NCI-H128 (cell line): Measurements from ENCODE around the gene ATP8B4.
"Not testable (repeated sequence)": the region's sequence is repeated elsewhere in the genome, so short reads cannot be mapped to it uniquely, and the experiment has no call there.

Experiments
- DNase-seq: peaks from one replicate; lab custom pipeline; 2025; ENCODE audit not compliant: unreplicated experiment; lab: John Stamatoyannopoulos, UW

ATP8B4 gene

DNA sequence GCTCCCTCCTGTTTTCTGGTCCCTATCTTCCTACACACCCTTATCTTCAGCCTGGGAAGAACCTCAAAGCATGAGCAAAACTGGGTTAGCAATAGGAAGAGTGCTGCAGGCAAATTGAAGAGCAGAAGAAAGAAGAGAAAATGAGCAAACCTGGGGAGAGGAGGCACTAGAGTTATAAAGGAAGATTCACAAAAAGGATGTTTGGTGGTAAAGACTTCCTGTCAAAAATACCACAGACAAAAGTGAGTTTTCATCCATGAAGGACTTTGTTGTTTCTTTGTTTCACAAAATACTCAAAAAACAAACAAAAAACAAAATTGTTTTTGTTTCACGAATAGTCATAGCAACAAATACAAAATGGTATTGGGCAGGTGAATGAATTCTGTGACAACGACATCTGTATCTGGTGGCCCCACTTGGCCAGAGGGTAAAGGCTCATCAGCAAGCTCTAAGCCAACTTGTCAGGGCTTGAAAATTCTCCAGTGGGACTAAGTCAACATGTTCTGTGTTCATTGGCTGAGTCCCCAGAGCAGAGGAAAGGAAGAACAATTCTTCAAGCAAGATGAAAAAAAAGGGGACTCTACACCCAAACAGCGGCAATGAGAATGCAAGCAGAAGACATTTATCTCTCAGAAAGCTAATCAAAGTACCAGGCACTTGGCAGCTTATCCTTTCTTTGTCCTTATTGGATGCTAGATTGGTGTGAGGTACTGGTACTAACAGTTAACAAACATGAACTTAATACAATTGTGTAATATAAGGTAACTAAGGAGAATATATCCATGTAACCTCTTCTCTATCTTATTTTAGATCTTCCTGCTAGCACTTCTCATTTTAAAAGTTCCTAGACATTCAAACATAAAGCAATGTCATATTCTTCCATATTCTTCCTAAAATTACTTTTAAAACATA lies 9.7 kb downstream of the ATP8B4 start:
- DNase-seq = no peak

GRCh38 chr15:50108461-50108860 lies 10.6 kb downstream of the ATP8B4 start:
- no peak for DNase-seq

GRCh38 chr15:50107591-50108408 lies 11.2 kb downstream of the ATP8B4 start:
- no peak for DNase-seq

GRCh38 chr15:50107157-50107556 lies 11.9 kb downstream of the ATP8B4 start:
- DNase-seq = no peak

DNA sequence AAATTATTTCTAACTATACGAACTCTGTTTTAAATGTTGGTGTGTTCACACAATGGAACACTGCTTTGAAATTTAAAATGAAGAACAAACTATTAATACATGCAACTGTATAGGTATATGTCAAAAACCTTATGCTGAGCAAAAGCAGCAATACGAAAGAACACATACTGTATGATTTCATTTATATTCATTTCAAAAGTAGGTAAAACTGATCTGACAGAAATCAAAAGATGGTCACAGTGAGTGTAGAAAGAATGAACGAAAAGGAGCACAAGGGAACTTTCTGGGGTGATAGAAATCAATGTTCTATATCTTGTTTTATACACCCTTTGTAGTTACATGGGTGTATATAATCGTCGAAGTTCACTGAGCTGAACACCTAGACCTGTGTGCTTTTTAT lies 12.6 kb downstream of the ATP8B4 start:
- DNase-seq = no peak

- DNase-seq = no peak
These were observed 18.5 kb downstream of the ATP8B4 start for GRCh38 chr15:50100486-50100885.

DNA sequence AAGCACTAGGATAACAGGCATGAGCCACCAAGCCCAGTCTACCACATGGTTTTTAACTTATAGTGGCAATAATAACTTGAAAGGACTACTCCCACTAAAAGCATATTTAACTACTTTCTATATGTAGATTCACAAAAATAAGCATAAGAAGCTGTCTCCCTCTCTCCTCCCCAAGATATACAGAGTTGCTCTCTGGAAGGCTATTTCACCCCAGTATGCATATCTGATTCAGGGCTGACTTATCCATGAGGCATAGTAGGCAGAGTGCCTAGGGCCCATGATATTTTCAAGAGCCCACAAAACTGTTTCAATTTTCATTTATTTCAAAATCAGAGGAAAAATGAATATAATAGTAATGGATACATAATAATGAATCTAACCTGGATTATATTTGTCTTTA lies 20.5 kb downstream of the ATP8B4 start:
- no peak for DNase-seq

GRCh38 chr15:50095938-50096821 lies 22.9 kb downstream of the ATP8B4 start:
- DNase-seq = no peak

GRCh38 chr15:50089386-50089785 lies 29.6 kb downstream of the ATP8B4 start:
- not testable (repeated sequence) for DNase-seq

GRCh38 chr15:50084932-50085331 lies 34.1 kb downstream of the ATP8B4 start:
- no peak for DNase-seq

- no peak for DNase-seq
These were observed 35.5 kb downstream of the ATP8B4 start for GRCh38 chr15:50083424-50084025.

DNA sequence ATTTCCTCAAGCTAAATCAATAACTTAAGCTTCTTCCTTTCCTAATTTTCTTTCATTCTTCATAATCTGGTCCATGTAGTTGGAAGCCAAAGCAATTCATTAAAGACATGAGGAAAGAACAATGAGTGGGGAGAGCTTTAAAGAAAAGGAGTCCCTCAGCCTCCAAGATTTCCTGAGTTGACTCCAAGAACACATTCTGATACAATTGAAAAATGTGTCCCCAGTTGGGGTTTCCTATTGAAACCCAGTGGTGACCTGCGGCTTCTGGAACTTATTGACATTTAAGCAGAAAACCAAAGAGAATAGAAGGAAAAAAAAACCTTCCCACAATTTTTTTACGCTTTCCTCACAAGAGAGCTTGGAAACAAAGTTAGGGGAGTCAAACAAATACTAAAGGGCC lies 37.0 kb downstream of the ATP8B4 start:
- DNase-seq = no peak

DNA sequence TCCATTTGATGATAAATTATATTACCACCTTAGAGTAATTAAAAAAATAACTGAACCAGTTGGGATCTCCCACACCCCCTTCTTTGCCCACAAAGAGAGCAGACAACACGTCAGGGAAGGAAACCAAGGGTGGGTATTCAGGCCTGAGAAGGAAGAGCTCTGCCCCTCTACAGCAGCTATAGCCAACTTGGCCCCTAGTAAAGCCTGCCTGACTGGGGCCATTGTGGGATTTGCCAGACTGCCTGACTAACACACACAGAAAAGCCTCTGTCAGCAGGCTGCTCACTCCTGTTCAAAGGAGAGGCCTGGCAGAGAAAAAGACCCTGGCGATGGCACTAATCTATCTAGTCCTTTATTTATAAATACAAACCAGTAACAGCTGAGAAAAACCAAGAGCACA lies 41.4 kb downstream of the ATP8B4 start:
- DNase-seq = no peak

GRCh38 chr15:50077176-50077575 lies 41.9 kb downstream of the ATP8B4 start:
- no peak for DNase-seq

DNA sequence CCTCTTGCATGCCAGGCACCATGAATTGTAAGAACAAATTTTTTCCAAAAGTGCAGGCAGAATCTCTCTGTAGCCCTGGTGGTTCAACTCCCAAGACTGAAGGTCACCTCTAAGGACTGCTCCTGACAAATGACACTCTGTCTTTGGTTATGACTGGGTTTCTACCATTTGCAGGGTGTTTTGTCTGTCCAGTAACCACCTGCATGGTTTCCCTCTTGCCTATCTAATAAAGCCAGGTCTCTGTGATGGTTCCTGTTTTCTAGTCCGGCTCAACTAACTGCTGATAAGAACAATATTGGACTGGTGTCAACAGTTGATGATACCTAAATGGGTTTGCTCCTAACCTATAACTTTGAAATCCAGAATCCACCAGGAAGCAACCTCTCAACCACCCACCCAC lies 43.7 kb downstream of the ATP8B4 start:
- no peak for DNase-seq

DNA sequence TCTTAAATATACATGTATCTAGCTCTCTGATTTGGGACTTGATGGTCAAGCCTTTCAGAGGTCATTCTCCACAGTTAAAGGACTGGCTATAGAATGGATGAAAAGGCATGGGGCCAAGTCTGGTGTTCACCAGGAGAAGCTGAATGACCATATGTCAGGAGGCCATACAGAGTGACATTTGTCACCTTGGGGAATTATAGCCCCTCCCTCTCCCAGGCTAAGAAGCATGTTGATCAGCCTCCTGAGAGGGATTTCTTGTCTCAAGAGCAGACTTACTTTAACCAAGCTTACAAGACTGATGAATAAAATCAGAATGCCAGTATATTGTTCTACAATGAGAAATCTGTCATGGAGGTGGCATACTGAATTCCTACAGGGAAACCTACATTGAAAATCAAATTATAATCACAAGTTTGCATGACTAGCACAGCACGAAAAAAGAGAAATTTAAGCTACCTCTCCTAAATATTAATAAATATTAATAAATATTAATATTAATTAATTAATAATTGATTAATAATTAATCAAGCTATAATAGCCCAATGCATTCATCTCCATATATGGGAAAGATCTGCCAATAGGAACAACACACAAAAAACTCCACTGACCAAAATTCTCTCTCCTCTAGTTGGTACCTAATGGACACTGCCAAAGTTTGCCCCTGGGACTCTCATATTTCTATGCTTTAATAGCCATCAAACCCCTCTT lies 47.3 kb downstream of the ATP8B4 start:
- DNase-seq = no peak

GRCh38 chr15:50068016-50068415 lies 51.0 kb downstream of the ATP8B4 start:
- no peak for DNase-seq

- DNase-seq = no peak
These were observed 51.8 kb downstream of the ATP8B4 start for GRCh38 chr15:50067254-50067653.

- DNase-seq = no peak
These were observed 52.4 kb downstream of the ATP8B4 start for GRCh38 chr15:50066666-50067065.

- DNase-seq = no peak
These were observed 52.8 kb downstream of the ATP8B4 start for GRCh38 chr15:50066202-50066601.
